ENCODE measurements around the gene FBXO33. TPM values are rescaled to one million over a fixed set of nuclear protein-coding genes. Genes with fewer than 3 reads are reported as not detected.

FBXO33 gene
- total RNA-seq, 1 experiment from 2014 or later: 8.8 TPM

DNA sequence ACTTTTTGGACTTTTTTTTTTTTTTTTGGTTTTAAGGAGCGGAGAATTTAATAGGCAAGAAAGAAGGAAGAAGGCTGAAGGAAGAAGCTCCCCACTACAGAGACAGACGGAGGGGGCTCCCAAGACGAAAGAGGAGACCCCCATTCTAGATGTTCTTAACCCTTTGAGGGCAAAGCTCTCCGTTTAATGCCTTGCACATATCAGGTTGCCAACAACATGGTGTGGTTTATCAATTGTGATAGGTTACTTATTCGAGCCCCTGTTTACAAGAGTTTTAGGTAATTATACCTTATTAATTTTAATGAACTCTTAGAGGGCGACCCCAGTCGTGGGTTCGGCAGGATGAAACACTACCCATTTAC lies 1.2 kb upstream of the FBXO33 start:
- no peak for DNase-seq
- peak overlapping the region; percentile 96 to 98 (median 97); a peak in 3 of 7 replicates for H3K27ac Mint-ChIP-seq
- no peak overlapping the region for H4K8ac ChIP-seq (replicated peaks; ENCODE audit: insufficient read length, low read depth, low read length)
- H3K4me2 ChIP-seq (ENCODE audit: insufficient read depth, insufficient read length, low read length): peak overlapping the region; percentile 87
- no peak overlapping the region for H3K4ac ChIP-seq (ENCODE audit: low read depth, low read length)
- H2BK12ac ChIP-seq (ENCODE audit: insufficient read length, low read depth, low read length): no peak overlapping the region
- no peak overlapping the region for H3K14ac ChIP-seq (ENCODE audit: insufficient read depth, low read length)
- H3K79me2 ChIP-seq (ENCODE audit: insufficient read depth, low read length): no peaks in the 10 kb centered on the region
- no peaks in the 10 kb centered on the region for H4K20me1 ChIP-seq (ENCODE audit: control insufficient read depth, insufficient read depth, insufficient read length)
- no peak overlapping the region for H2AFZ ChIP-seq (ENCODE audit: low read length)
- no peak overlapping the region for H2BK20ac ChIP-seq (ENCODE audit: low read depth, low read length, poor library complexity, severe bottlenecking)
- no peak overlapping the region for H3K18ac ChIP-seq (ENCODE audit: insufficient read length, low read depth, low read length)
- H3K27me3 ChIP-seq (ENCODE audit: insufficient read depth, low read length): no peaks in the 10 kb centered on the region
- no peak for TF ChIP-seq CTCF (conservative IDR thresholded peaks at IDR 0.05)
- H3K56ac ChIP-seq (ENCODE audit: insufficient read length, low read depth, low read length): no peak overlapping the region
- H2BK5ac ChIP-seq (ENCODE audit: insufficient read length, low read length): no peak overlapping the region
- no peaks in the 10 kb centered on the region for H3K9me3 Mint-ChIP-seq
- no peak overlapping the region for H2AK5ac ChIP-seq (ENCODE audit: insufficient read length, low read length)
- no peaks in the 10 kb centered on the region for H3K9me3 ChIP-seq (ENCODE audit: control insufficient read depth, low read depth, low read length)
- H3K27ac ChIP-seq (ENCODE audit: insufficient read length, low read depth, low read length): peak overlapping the region; percentile 60
- H3K27me3 Mint-ChIP-seq (ENCODE audit: low read depth): no peaks in the 10 kb centered on the region
- H3K36me3 Mint-ChIP-seq (ENCODE audit: insufficient read depth in 1 of 3, low read depth in 3 of 3): no peaks in the 10 kb centered on the region; a peak in 1 of 7 replicates
- H4K91ac ChIP-seq (ENCODE audit: insufficient read length, low read depth, low read length): no peak overlapping the region
- H2BK120ac ChIP-seq (ENCODE audit: low read depth, low read length, poor library complexity, severe bottlenecking): no peak overlapping the region
- no peaks in the 10 kb centered on the region for H3K4me1 ChIP-seq (ENCODE audit: insufficient read depth, low read length)
- peak overlapping the region; percentile 97 to 99 for H3K4me3 Mint-ChIP-seq
- H3K79me1 ChIP-seq (ENCODE audit: insufficient read depth, low read depth, low read length, poor library complexity, severe bottlenecking): no peaks in the 10 kb centered on the region
- no peak overlapping the region for H2BK15ac ChIP-seq (ENCODE audit: low read depth, low read length)
- H4K5ac ChIP-seq (ENCODE audit: insufficient read length, low read depth, low read length): no peak overlapping the region
- no peak overlapping the region for H3T11ph ChIP-seq (ENCODE audit: low read length)
- H3K4me1 Mint-ChIP-seq: peaks cover 17 to 18% of the 10 kb centered on the region in 2 experiments
- no peak overlapping the region for H3K23ac ChIP-seq (ENCODE audit: insufficient read length, low read depth, low read length)
- no CpG with 5 or more reads among the region's 8 CpGs for WGBS (ENCODE audit: extremely low coverage, insufficient read length, low lambda C conversion rate)
- peak overlapping the region; percentile 45 for H3K9ac ChIP-seq (ENCODE audit: extremely low read depth, insufficient read length, low read length)
- peaks cover 15% of the 10 kb centered on the region for H3K23me2 ChIP-seq (ENCODE audit: insufficient read length, low read depth, low read length, poor library complexity, severe bottlenecking)

Data from H9 (cell line).